IMR-90 (cell line): ENCODE measurements around the gene ADGRF4. TPM values are rescaled to one million over a fixed set of nuclear protein-coding genes. Genes with fewer than 3 reads are reported as not detected.

Experiments
- ATAC-seq: fragments of 200-7000 bp; cut with Tn5 transposase; 2 replicates; pipeline ENCODE4 v1.9.1; 2020; ENCODE audit warnings: low read depth, mild to moderate bottlenecking, moderate library complexity
- BruUV-seq: library from RNA; stranded (reverse); fragments of 400-500 nt; replicated peaks from 2 replicates; lab custom pipeline; 2021; lab: Mats Ljungman, UMichigan
- CTCF ChIA-PET: fragments of 300-600 bp; formaldehyde crosslinking; extraction: SDS; loops from one replicate; lab custom pipeline; 2021; ENCODE audit warnings: antibody characterized with exemption; lab: Yijun Ruan, JAX
- POLR2A ChIA-PET: fragments of 300-600 bp; sonication (Branson Sonifier 250); formaldehyde crosslinking; loops from one replicate; lab custom pipeline; 2022; ENCODE audit warnings: antibody characterized with exemption; ENCODE audit not compliant: unreplicated experiment; lab: Charles Lee
- DNase-seq: peaks from one replicate; pipeline ENCODE4 v3.0.0; 2013
- H2AFZ ChIP-seq: replicated peaks from 2 replicates; pipeline ENCODE3; 2013; ENCODE audit warnings: low read length, mild to moderate bottlenecking; ENCODE audit not compliant: poor library complexity
- H2AK5ac ChIP-seq: 2 replicates; pipeline ENCODE4 v1.6.1; 2013; ENCODE audit warnings: low read depth, low read length, inconsistent platforms
- H2AK9ac ChIP-seq: replicated peaks from 2 replicates; pipeline ENCODE3; 2013; ENCODE audit warnings: mild to moderate bottlenecking, low read depth, low read length, moderate library complexity; ENCODE audit not compliant: poor library complexity
- H2BK120ac ChIP-seq: 2 replicates; pipeline ENCODE4 v1.6.1; 2013; ENCODE audit warnings: low read depth, low read length, inconsistent platforms
- H2BK15ac ChIP-seq: 3 replicates; pipeline ENCODE4 v1.6.1; 2013; ENCODE audit warnings: low read depth, low read length, inconsistent platforms
- H2BK20ac ChIP-seq: 2 replicates; pipeline ENCODE4 v1.6.1; 2013; ENCODE audit warnings: low read depth, mild to moderate bottlenecking, inconsistent platforms, low read length, moderate library complexity
- H2BK5ac ChIP-seq: 2 replicates; pipeline ENCODE4 v1.6.1; 2013; ENCODE audit warnings: mild to moderate bottlenecking, low read depth, low read length, inconsistent platforms; ENCODE audit not compliant: poor library complexity, severe bottlenecking
- H3K14ac ChIP-seq: replicated peaks from 2 replicates; pipeline ENCODE4 v1.6.1; 2013; ENCODE audit warnings: low read depth, low read length, inconsistent platforms
- H3K18ac ChIP-seq: 2 replicates; pipeline ENCODE4 v1.6.1; 2013; ENCODE audit warnings: low read depth, low read length, control low read depth
- H3K23ac ChIP-seq: 2 replicates; pipeline ENCODE4 v1.6.1; 2013; ENCODE audit warnings: low read depth, low read length, inconsistent platforms
- H3K27ac ChIP-seq: 2 replicates; pipeline ENCODE4 v1.5.1; 2013; ENCODE audit warnings: mild to moderate bottlenecking, control low read depth, low read length; ENCODE audit not compliant: insufficient read depth
- H3K27me3 ChIP-seq: 2 replicates; pipeline ENCODE4 v1.6.1; 2013; ENCODE audit warnings: low read length; ENCODE audit not compliant: control insufficient read depth, insufficient read depth
- H3K36me3 ChIP-seq: 2 replicates; pipeline ENCODE4 v1.6.1; 2013; ENCODE audit warnings: low read length, mixed read lengths; ENCODE audit not compliant: control insufficient read depth, insufficient read depth
- H3K4ac ChIP-seq: 2 replicates; pipeline ENCODE4 v1.6.1; 2013; ENCODE audit warnings: low read depth, low read length, inconsistent platforms
- H3K4me1 ChIP-seq: 2 replicates; pipeline ENCODE4 v1.6.1; 2013; ENCODE audit warnings: low read length, mixed read lengths; ENCODE audit not compliant: control insufficient read depth, insufficient read depth
- H3K4me2 ChIP-seq: 2 replicates; pipeline ENCODE4 v1.6.1; 2013; ENCODE audit warnings: low read depth, mild to moderate bottlenecking, control low read depth, low read length, moderate library complexity
- H3K4me3 ChIP-seq: 2 replicates; pipeline ENCODE4 v1.5.1; 2013; ENCODE audit warnings: low read depth, mild to moderate bottlenecking, control low read depth, low read length, moderate library complexity; ENCODE audit not compliant: insufficient read depth
- H3K56ac ChIP-seq: 2 replicates; pipeline ENCODE4 v1.6.1; 2013; ENCODE audit warnings: low read length, inconsistent platforms; ENCODE audit not compliant: insufficient read depth; ENCODE audit errors: extremely low read depth
- H3K79me1 ChIP-seq, 2 experiments: 2 replicates each; pipeline ENCODE4 v1.6.1; 2013; ENCODE audit warnings: low read length in 2 of 2, inconsistent platforms in 1 of 2, low read depth in 1 of 2
- H3K9ac ChIP-seq: 2 replicates; pipeline ENCODE4 v1.6.1; 2013; ENCODE audit warnings: low read depth, low read length, control low read depth
- H3K9me1 ChIP-seq: 2 replicates; pipeline ENCODE4 v1.6.1; 2013; ENCODE audit warnings: low read length, inconsistent platforms; ENCODE audit not compliant: insufficient read depth
- H3K9me3 ChIP-seq: 2 replicates; pipeline ENCODE4 v1.6.1; 2013; ENCODE audit warnings: low read length; ENCODE audit not compliant: control insufficient read depth, insufficient read depth
- H4K20me1 ChIP-seq: 2 replicates; pipeline ENCODE4 v1.6.1; 2013; ENCODE audit warnings: low read length, inconsistent platforms; ENCODE audit not compliant: insufficient read depth
- H4K5ac ChIP-seq: 2 replicates; pipeline ENCODE4 v1.6.1; 2013; ENCODE audit warnings: mild to moderate bottlenecking, low read depth, low read length, control low read depth
- H4K8ac ChIP-seq, 2 experiments: 2 replicates each; pipeline ENCODE4 v1.6.1; 2013; ENCODE audit warnings: low read depth in 2 of 2, low read length in 2 of 2, control low read depth in 1 of 2, inconsistent platforms in 1 of 2
- H4K91ac ChIP-seq: 2 replicates; pipeline ENCODE4 v1.6.1; 2013; ENCODE audit warnings: low read depth, low read length, inconsistent platforms; ENCODE audit not compliant: insufficient read depth
- BHLHE40 ChIP-seq: fragments of 150-350 bp; IDR thresholded peaks from 2 replicates; pipeline ENCODE4 v1.6.1; 2016; ENCODE audit warnings: mild to moderate bottlenecking, low read depth, low read length
- CEBPB ChIP-seq: IDR thresholded peaks from 2 replicates; pipeline ENCODE4 v1.6.1; 2012; ENCODE audit warnings: low read depth, low read length, improper control_type of control experiment
- CHD1 ChIP-seq: IDR thresholded peaks from 2 replicates; pipeline ENCODE4 v1.6.1; 2012; ENCODE audit warnings: low read depth, low read length, improper control_type of control experiment
- FOS ChIP-seq: fragments of 150-350 bp; IDR thresholded peaks from 2 replicates; pipeline ENCODE4 v1.6.1; 2016; ENCODE audit warnings: low read depth, low read length
- MAFK ChIP-seq: IDR thresholded peaks from 2 replicates; pipeline ENCODE4 v1.6.1; 2012; ENCODE audit warnings: low read depth, low read length, improper control_type of control experiment
- MAZ ChIP-seq: IDR thresholded peaks from 2 replicates; pipeline ENCODE4 v1.6.1; 2012; ENCODE audit warnings: low read depth, mild to moderate bottlenecking, low read length, improper control_type of control experiment, moderate library complexity, borderline replicate concordance
- MXI1 ChIP-seq: IDR thresholded peaks from 2 replicates; pipeline ENCODE4 v1.6.1; 2012; ENCODE audit warnings: low read depth, mild to moderate bottlenecking, low read length, moderate library complexity, borderline replicate concordance
- NFE2L2 ChIP-seq: fragments of 150-350 bp; IDR thresholded peaks from 2 replicates; pipeline ENCODE4 v1.6.1; 2016; ENCODE audit warnings: low read depth, mild to moderate bottlenecking, low read length
- POLR2A ChIP-seq: IDR thresholded peaks from 2 replicates; pipeline ENCODE4 v1.6.1; 2012; ENCODE audit warnings: mild to moderate bottlenecking, low read depth, low read length
- RAD21 ChIP-seq: IDR thresholded peaks from 2 replicates; pipeline ENCODE4 v1.6.1; 2012; ENCODE audit warnings: low read length, improper control_type of control experiment
- RCOR1 ChIP-seq: IDR thresholded peaks from 2 replicates; pipeline ENCODE4 v1.6.1; 2012; ENCODE audit warnings: mild to moderate bottlenecking, low read length, improper control_type of control experiment; ENCODE audit not compliant: insufficient replicate concordance
- RFX5 ChIP-seq: IDR thresholded peaks from 2 replicates; pipeline ENCODE4 v1.8.0; 2012; ENCODE audit warnings: low read depth, mild to moderate bottlenecking, low read length, moderate library complexity
- SMC3 ChIP-seq: fragments of 150-350 bp; IDR thresholded peaks from 2 replicates; pipeline ENCODE4 v1.6.1; 2016; ENCODE audit warnings: low read depth, mild to moderate bottlenecking, antibody characterized with exemption, low read length, moderate library complexity
- WGBS, 2 experiments: methylation state at CpG; one replicate each; pipeline versions ENCODE4 v1.1.5 to v1.1.7; 2013; ENCODE audit warnings: missing lambda C conversion rate in 2 of 2; ENCODE audit not compliant: insufficient read length in 1 of 2; ENCODE audit errors: extremely low coverage in 2 of 2; 5-methylcytosine and 5-hydroxymethylcytosine counted together
- dilution Hi-C: fragments of 300-500 bp; cut with HindIII; formaldehyde crosslinking; loops from one replicate; pipeline ENCODE4 v1.14.3; 2018; ENCODE audit warnings: low sequenced_read_pairs; ENCODE audit not compliant: unreplicated experiment
- in situ Hi-C: fragments of 300-500 bp; cut with MboI; formaldehyde crosslinking; loops from 3 replicates; pipeline ENCODE4 v1.14.3; 2019; ENCODE audit warnings: low sequenced_read_pairs, inconsistent platforms, mixed read lengths
- intact Hi-C: fragments of 100-400 bp; cut with micrococcal nuclease; formaldehyde crosslinking; loops from 2 replicates; pipeline ENCODE4 v1.10.0; 2022
- polyA plus RNA-seq, 3 experiments: library from polyadenylated mRNA; depleted of rRNA; stranded (reverse); fragments of >200 nt; gene quantifications; 2 replicates each; pipeline ENCODE4 v1.2.3, GENCODE V29; 2012; ENCODE audit warnings: low replicate concordance in 1 of 3
- total RNA-seq: library from RNA; depleted of rRNA; stranded (reverse); fragments of >200 nt; gene quantifications from 2 replicates; pipeline ENCODE4 v1.2.3, GENCODE V29; 2012
- TF ChIP-seq, protein P1 (sequence below): fragments of 150-350 bp; IDR thresholded peaks from 2 replicates; pipeline ENCODE4 v1.6.1; 2017; ENCODE audit warnings: mild to moderate bottlenecking, antibody characterized with exemption, low read length, low read depth
- TF ChIP-seq, protein P2 (sequence below): conservative IDR thresholded peaks from 2 replicates; pipeline ENCODE4 v1.5.1; 2012; ENCODE audit warnings: mild to moderate bottlenecking, low read depth, low read length, improper control_type of control experiment
- TF ChIP-seq, protein P3 (sequence below): fragments of 150-350 bp; IDR thresholded peaks from 2 replicates; pipeline ENCODE4 v1.6.1; 2016; ENCODE audit warnings: low read depth, mild to moderate bottlenecking, low read length, moderate library complexity, borderline replicate concordance

Gene ADGRF4
- total and polyA plus RNA-seq, 2 of the 4 experiments (the other 2 are of a cell fraction): under 0.01 to 0.02 TPM

DNA sequence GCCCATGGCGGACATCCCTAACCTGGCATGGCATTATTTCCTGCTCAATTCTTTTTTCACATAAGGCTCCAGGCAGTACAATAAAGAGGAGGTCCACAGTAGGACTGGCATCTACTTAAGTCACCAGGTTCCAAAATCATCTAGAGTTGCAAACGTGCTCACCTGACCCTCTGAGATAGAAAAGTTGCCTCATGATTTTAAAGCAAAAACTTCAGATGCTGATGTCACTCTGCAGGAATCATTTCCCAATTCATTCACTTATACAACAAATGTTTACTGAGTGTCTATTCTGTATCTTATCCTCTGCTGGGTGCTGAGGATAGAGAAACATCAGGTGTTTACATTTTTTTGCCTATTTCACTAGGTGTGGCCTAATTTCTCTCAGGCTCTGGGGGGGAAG is 2.2 kb downstream of the ADGRF4 start:
- no peak overlapping the region for H2BK5ac ChIP-seq
- H3K4me3 ChIP-seq: no peak overlapping the region
- WGBS, 2 experiments: no CpG with 5 or more reads among the region's 2 CpGs
- no peak overlapping the region for H3K9ac ChIP-seq
- no peaks in the 10 kb centered on the region for H3K27me3 ChIP-seq
- no peak overlapping the region for H2BK20ac ChIP-seq
- no peak overlapping the region for H3K4ac ChIP-seq
- no peak for DNase-seq
- no peak overlapping the region for H4K8ac ChIP-seq
- H3K23ac ChIP-seq: no peak overlapping the region
- no peaks in the 10 kb centered on the region for H3K36me3 ChIP-seq
- H4K91ac ChIP-seq: no peak overlapping the region
- H4K20me1 ChIP-seq: no peaks in the 10 kb centered on the region
- H2AK9ac ChIP-seq: no peak overlapping the region
- BruUV-seq: no TSS peak
- intact Hi-C loops: no loop called here
- H3K14ac ChIP-seq: no peak overlapping the region
- no peak overlapping the region for H2AFZ ChIP-seq
- no peaks in the 10 kb centered on the region for H3K4me1 ChIP-seq
- in situ Hi-C loops: no loop called here
- H2BK120ac ChIP-seq: no peak overlapping the region
- ChIA-PET POLR2A (no interaction called here), CTCF (no interaction called here)
- H2BK15ac ChIP-seq: no peak overlapping the region
- H4K5ac ChIP-seq: no peak overlapping the region
- no peak overlapping the region for H3K27ac ChIP-seq
- dilution Hi-C loops: no loop called here
- H3K79me1 ChIP-seq: no peaks in the 10 kb centered on the region
- no peaks in the 10 kb centered on the region for H3K9me1 ChIP-seq
- H3K9me3 ChIP-seq: no peaks in the 10 kb centered on the region
- no peak overlapping the region for H3K56ac ChIP-seq
- no peak for TF ChIP-seq CHD1
- TF ChIP-seq RFX5: no peak
- no peak for TF ChIP-seq CEBPB
- no peak for TF ChIP-seq MXI1
- TF ChIP-seq BHLHE40: no peak
- TF ChIP-seq MAFK: no peak
- TF ChIP-seq SMC3: no peak
- TF ChIP-seq, protein P1, sequence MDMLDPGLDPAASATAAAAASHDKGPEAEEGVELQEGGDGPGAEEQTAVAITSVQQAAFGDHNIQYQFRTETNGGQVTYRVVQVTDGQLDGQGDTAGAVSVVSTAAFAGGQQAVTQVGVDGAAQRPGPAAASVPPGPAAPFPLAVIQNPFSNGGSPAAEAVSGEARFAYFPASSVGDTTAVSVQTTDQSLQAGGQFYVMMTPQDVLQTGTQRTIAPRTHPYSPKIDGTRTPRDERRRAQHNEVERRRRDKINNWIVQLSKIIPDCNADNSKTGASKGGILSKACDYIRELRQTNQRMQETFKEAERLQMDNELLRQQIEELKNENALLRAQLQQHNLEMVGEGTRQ: no peak
- no peak for TF ChIP-seq RAD21
- TF ChIP-seq, protein P2, sequence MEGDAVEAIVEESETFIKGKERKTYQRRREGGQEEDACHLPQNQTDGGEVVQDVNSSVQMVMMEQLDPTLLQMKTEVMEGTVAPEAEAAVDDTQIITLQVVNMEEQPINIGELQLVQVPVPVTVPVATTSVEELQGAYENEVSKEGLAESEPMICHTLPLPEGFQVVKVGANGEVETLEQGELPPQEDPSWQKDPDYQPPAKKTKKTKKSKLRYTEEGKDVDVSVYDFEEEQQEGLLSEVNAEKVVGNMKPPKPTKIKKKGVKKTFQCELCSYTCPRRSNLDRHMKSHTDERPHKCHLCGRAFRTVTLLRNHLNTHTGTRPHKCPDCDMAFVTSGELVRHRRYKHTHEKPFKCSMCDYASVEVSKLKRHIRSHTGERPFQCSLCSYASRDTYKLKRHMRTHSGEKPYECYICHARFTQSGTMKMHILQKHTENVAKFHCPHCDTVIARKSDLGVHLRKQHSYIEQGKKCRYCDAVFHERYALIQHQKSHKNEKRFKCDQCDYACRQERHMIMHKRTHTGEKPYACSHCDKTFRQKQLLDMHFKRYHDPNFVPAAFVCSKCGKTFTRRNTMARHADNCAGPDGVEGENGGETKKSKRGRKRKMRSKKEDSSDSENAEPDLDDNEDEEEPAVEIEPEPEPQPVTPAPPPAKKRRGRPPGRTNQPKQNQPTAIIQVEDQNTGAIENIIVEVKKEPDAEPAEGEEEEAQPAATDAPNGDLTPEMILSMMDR: no peak
- no peak for TF ChIP-seq FOS
- no peak for TF ChIP-seq MAZ
- TF ChIP-seq NFE2L2: no peak
- TF ChIP-seq, protein P3, sequence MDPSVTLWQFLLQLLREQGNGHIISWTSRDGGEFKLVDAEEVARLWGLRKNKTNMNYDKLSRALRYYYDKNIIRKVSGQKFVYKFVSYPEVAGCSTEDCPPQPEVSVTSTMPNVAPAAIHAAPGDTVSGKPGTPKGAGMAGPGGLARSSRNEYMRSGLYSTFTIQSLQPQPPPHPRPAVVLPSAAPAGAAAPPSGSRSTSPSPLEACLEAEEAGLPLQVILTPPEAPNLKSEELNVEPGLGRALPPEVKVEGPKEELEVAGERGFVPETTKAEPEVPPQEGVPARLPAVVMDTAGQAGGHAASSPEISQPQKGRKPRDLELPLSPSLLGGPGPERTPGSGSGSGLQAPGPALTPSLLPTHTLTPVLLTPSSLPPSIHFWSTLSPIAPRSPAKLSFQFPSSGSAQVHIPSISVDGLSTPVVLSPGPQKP: no peak
- no peak for TF ChIP-seq RCOR1
- no peak for TF ChIP-seq POLR2A
- no peak overlapping the region for H2AK5ac ChIP-seq
- no peak overlapping the region for H3K4me2 ChIP-seq
- no peak for ATAC-seq
- no peak overlapping the region for H3K18ac ChIP-seq
